Bronchial epithelial cell (primary cell): ENCODE results near the gene POLR2J. TPM values are rescaled to one million over a fixed set of nuclear protein-coding genes. Genes with fewer than 3 reads are reported as not detected.
A peak's percentile ranks its signal among the peaks of the same experiment; 100 is the strongest.
"Not testable (repeated sequence)": the region's sequence is repeated elsewhere in the genome, so short reads cannot be mapped to it uniquely, and the experiment has no call there.

Experiments used
- DNase-seq: peaks from one replicate; pipeline ENCODE4 v3.0.0-alpha.2; 2010; ENCODE audit warnings: low read depth
- FAIRE-seq: peaks from 2 replicates; lab custom pipeline; 2011; peaks lifted over from hg19 to GRCh38; lab: Jason Lieb, UNC
- H3K27me3 ChIP-seq: 2 replicates; pipeline ENCODE4 v1.5.1; 2011; ENCODE audit warnings: low read length; ENCODE audit not compliant: control insufficient read depth, insufficient read depth
- H3K36me3 ChIP-seq: 2 replicates; pipeline ENCODE4 v1.5.1; 2011; ENCODE audit warnings: low read length; ENCODE audit not compliant: control insufficient read depth, insufficient read depth
- H3K4me3 ChIP-seq: 2 replicates; pipeline ENCODE4 v1.5.1; 2011; ENCODE audit warnings: mild to moderate bottlenecking, low read depth, low read length, control low read depth
- CTCF ChIP-seq: IDR thresholded peaks from 2 replicates; pipeline ENCODE4 v1.5.1; 2011; ENCODE audit warnings: mild to moderate bottlenecking, moderate library complexity, low read length, control low read depth, inconsistent platforms; ENCODE audit not compliant: insufficient read depth, severe bottlenecking
- total RNA-seq: library from RNA; depleted of rRNA; stranded (reverse); fragments of >200 nt; gene quantifications from 2 replicates; pipeline ENCODE4 v1.2.1, GENCODE V29; 2014

POLR2J gene
- total RNA-seq, 1 donor from 2014 or later: 24.5 TPM

DNA sequence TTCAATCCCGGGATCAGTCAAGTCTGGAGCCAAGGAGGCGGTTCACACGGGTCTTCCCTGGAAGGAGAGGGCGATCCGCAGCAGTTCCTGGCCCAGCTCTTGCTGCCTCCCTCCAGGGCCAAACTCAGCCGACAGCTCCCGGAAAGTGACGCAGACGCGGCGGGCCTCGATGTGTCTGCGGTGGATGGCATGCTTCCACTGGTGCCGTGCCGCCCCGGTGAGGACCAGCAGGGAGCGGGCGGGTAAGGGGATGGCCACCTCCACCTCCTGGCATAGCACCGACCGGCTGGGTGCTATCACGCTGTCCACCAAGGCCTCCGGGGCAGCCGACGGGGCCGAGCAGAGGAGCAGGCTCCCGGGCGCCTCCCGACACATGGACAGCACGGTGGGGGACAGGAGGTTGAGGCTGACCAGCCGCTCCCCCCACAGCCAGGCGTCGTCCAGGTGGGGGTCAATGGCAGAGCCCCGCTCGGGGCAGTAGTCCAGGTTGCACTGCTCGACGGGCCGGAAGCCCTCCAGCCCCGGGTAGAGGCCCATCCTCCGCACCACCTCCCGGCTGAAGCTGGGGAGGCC is 21.3 kb downstream of the POLR2J start:
- no peak for TF ChIP-seq CTCF
- Histone ChIP-seq H3K27me3 (no peaks in the 10 kb centered on the region), H3K4me3 (no peak overlapping the region), H3K36me3 (peaks cover 8% of the 10 kb centered on the region)
- FAIRE-seq: no peak
- no peak for DNase-seq

GRCh38 chr7:102456327-102456726 is 22.4 kb downstream of the POLR2J start:
- DNase-seq: no peak
- Histone ChIP-seq H3K27me3 (no peaks in the 10 kb centered on the region), H3K36me3 (peaks cover 8% of the 10 kb centered on the region), H3K4me3 (no peak overlapping the region)
- FAIRE-seq: no peak
- TF ChIP-seq CTCF: no peak

- Histone ChIP-seq H3K4me3 (no peak overlapping the region), H3K27me3 (no peaks in the 10 kb centered on the region), H3K36me3 (peaks cover 8% of the 10 kb centered on the region)
- TF ChIP-seq CTCF: no peak
- DNase-seq (no peak), FAIRE-seq (no peak)
Observed at GRCh38 chr7:102455596-102455995, 23.1 kb downstream of the POLR2J start.

- H3K36me3 ChIP-seq, FAIRE-seq: not testable (repeated sequence)
Observed at GRCh38 chr7:102454932-102455331, 23.8 kb downstream of the POLR2J start.

DNA sequence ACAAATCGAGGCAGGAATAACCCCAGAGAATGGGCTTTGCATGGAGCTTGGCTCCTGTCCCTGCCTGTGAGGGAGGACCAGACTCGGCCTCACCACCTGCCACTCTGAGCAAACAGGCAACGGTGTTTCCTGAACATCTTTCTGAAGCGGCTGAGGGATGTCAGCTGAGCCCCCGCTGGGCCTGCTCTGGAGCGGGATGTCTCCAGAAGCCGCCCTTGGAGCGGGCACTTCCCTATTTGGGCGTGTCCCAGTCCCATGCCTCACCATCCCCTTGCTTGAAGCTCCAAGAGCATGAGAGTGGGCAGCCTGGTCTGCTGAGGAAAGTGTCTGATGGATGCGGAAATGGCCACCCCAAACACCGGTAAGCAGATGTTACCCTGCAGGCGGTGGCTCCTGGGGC is 24.3 kb downstream of the POLR2J start:
- peaks cover 7% of the 10 kb centered on the region for H3K36me3 ChIP-seq
- no peak for TF ChIP-seq CTCF
- H3K27me3 ChIP-seq: no peaks in the 10 kb centered on the region
- DNase-seq (no peak), FAIRE-seq (peak; percentile 80)
- H3K4me3 ChIP-seq: no peak overlapping the region

More at GRCh38 chr7:102454932-102455331, 23.8 kb downstream of the POLR2J start:
- H3K27me3 ChIP-seq, DNase-seq, H3K4me3 ChIP-seq: not testable (repeated sequence)

DNA sequence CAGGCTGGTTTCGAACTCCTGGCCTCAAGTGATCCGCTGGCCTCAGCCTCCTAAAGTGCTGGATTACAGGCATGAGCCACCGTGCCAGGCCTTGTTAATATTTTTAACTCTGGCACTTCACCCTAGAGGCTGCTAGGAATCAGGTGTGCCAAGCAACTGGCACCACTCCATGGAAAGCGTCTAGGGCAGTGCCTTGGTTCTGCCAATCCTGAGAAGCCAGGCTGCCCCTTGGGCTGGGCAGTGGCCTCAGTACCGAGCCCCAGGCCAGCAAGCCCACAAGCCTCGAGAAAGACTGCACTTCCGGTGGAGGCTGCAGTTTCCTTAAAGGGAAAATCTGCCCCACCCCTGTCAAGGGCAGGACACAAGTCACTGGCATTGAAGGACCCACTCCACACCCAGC is 25.4 kb downstream of the POLR2J start:
- FAIRE-seq (no peak), DNase-seq (no peak)
- H3K36me3 ChIP-seq: peaks cover 4% of the 10 kb centered on the region
- no peak for TF ChIP-seq CTCF
- no peak overlapping the region for H3K4me3 ChIP-seq
- H3K27me3 ChIP-seq: no peaks in the 10 kb centered on the region
